Activated CD4-positive, CD25-positive, alpha-beta regulatory T cell treated with anti-CD3 and anti-CD28 coated beads, Interleukin-2, amount 50 U/mL, for 72 hours (primary cell): ENCODE data around the gene UGT1A3.

Source experiments
- DNase-seq: peaks from one replicate; pipeline ENCODE4 v3.0.0; 2021

Gene UGT1A3

GRCh38 chr2:233818639-233819621 lies 90.1 kb downstream of the UGT1A3 start:
- peak; percentile 20 for DNase-seq

- DNase-seq: peak; percentile 4
Observed at GRCh38 chr2:233819884-233820773, 91.3 kb downstream of the UGT1A3 start.

DNA sequence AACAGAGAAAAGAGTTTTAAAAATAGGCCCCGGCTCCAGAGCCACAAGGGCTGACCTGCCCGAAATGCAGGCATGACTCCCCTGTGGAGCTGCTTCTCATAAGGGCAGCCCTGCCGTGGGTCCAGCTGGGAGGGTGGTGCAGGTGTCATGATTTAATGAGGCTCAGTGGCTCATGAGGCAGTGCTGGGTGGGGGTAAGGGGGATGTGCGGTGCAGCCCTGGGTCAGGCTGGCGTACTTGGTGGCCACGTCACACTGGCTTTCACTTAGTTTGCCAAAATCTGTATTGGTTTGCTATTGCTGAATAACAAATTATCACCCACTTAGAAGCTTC lies 91.9 kb downstream of the UGT1A3 start:
- DNase-seq: peak; percentile 21

DNA sequence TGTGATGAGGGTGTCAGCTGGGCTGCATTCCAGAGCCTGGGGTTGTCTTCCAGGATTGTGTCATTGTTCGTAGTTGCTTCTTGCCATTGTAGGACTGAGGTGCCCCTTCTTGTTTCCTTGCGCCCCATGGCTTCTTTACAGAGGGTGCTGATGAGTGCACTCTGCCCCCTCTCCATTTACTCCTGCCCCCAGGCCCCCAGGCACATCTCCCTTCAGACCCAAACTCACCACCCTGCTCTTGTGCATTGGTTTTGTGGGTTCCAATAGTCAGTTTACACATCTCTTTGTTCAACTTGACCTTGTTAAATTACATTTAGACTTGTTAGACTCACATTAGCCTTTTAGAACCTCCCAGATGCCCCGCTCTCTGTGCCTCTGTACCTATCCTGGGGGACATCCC lies 92.4 kb downstream of the UGT1A3 start:
- peak; percentile 12 for DNase-seq

GRCh38 chr2:233821709-233822100 lies 92.9 kb downstream of the UGT1A3 start:
- peak; percentile 14 for DNase-seq

- peak; percentile 16 for DNase-seq
Observed at GRCh38 chr2:233822101-233822771, 93.4 kb downstream of the UGT1A3 start.
